Panc1 (cell line): ENCODE measurements around the gene ZNF433. TPM values are rescaled to one million over a fixed set of nuclear protein-coding genes. Genes with fewer than 3 reads are reported as not detected.
"Not testable (repeated sequence)": the region's sequence is repeated elsewhere in the genome, so short reads cannot be mapped to it uniquely, and the experiment has no call there.

Source experiments
- ATAC-seq: fragments of 200-7000 bp; cut with Tn5 transposase; 2 replicates; pipeline ENCODE4 v1.9.1; 2020; ENCODE audit warnings: mild to moderate bottlenecking, moderate library complexity
- BruUV-seq: library from RNA; stranded (reverse); fragments of 400-500 nt; replicated peaks from 2 replicates; lab custom pipeline; 2021; lab: Mats Ljungman, UMichigan
- CTCF ChIA-PET: fragments of 300-600 bp; sonication (Branson Sonifier 250); formaldehyde crosslinking; loops from one replicate; lab custom pipeline; 2022; ENCODE audit warnings: antibody characterized with exemption; lab: Charles Lee
- POLR2A ChIA-PET: fragments of 300-600 bp; sonication (Branson Sonifier 250); formaldehyde crosslinking; loops from one replicate; lab custom pipeline; 2022; ENCODE audit warnings: antibody characterized with exemption; lab: Charles Lee
- DNase-seq: peaks from one replicate; pipeline ENCODE4 v3.0.0-alpha.2; 2010; ENCODE audit warnings: low read depth, low spot score
- H3K27ac ChIP-seq: 2 replicates; pipeline ENCODE4 v1.5.1; 2011; ENCODE audit warnings: mild to moderate bottlenecking, low read length, inconsistent platforms
- H3K27me3 ChIP-seq: fragments of 200-500 bp; sonication (Bioruptor generic); 2 replicates; pipeline ENCODE4 v1.6.0; 2014; ENCODE audit warnings: low read length, inconsistent platforms; ENCODE audit not compliant: control insufficient read depth, insufficient read depth
- H3K36me3 ChIP-seq: fragments of 200-500 bp; sonication (Bioruptor generic); 2 replicates; pipeline ENCODE4 v1.5.1; 2014; ENCODE audit warnings: inconsistent platforms, mild to moderate bottlenecking, low read length, moderate library complexity; ENCODE audit not compliant: control insufficient read depth, insufficient read depth
- H3K4me1 ChIP-seq: 2 replicates; pipeline ENCODE4 v1.5.1; 2011; ENCODE audit warnings: inconsistent platforms, mild to moderate bottlenecking, low read length, moderate library complexity; ENCODE audit not compliant: control insufficient read depth, insufficient read depth
- H3K4me3 ChIP-seq, 2 experiments: 2 replicates each; pipeline ENCODE4 v1.5.1; 2011 to 2012; ENCODE audit warnings: low read depth in 2 of 2, low read length in 2 of 2, mild to moderate bottlenecking in 2 of 2, inconsistent platforms in 1 of 2, moderate library complexity in 1 of 2
- H3K9me3 ChIP-seq: fragments of 200-500 bp; sonication (Bioruptor generic); 2 replicates; pipeline ENCODE4 v1.5.1; 2014; ENCODE audit warnings: low read depth, mild to moderate bottlenecking, inconsistent platforms, low read length, moderate library complexity; ENCODE audit not compliant: control insufficient read depth, insufficient read depth
- POLR2AphosphoS5 ChIP-seq: IDR thresholded peaks from 2 replicates; pipeline ENCODE4 v1.6.1; 2012; ENCODE audit warnings: mild to moderate bottlenecking, low read depth, low read length, moderate library complexity
- REST ChIP-seq, 2 experiments: IDR thresholded peaks; 2 replicates each; pipeline ENCODE4 v1.6.1; 2011 to 2012; ENCODE audit warnings: low read depth in 2 of 2, control low read depth in 1 of 2, low read length in 1 of 2, mild to moderate bottlenecking in 1 of 2, moderate library complexity in 1 of 2; ENCODE audit not compliant: insufficient read depth in 1 of 2
- SIN3A ChIP-seq: IDR thresholded peaks from 2 replicates; pipeline ENCODE4 v1.6.1; 2012; ENCODE audit warnings: low read depth, mild to moderate bottlenecking, low read length, moderate library complexity, borderline replicate concordance; ENCODE audit not compliant: insufficient read depth
- TCF7L2 ChIP-seq: IDR thresholded peaks from 2 replicates; pipeline ENCODE4 v1.6.1; 2011; ENCODE audit warnings: mild to moderate bottlenecking, low read depth, low read length, inconsistent platforms
- in situ Hi-C: cut with HindIII; loops from 2 replicates; pipeline ENCODE4 v1.10.0; 2016; ENCODE audit warnings: low sequenced_read_pairs, low pct_unique_long_range_greater_than_20kb
- intact Hi-C: fragments of 100-400 bp; cut with micrococcal nuclease; formaldehyde crosslinking; loops from one replicate; pipeline ENCODE4 v1.10.0; 2022; ENCODE audit not compliant: unreplicated experiment
- total RNA-seq: library from RNA; stranded (reverse); gene quantifications from one replicate; pipeline ENCODE4 v1.2.1, GENCODE V29; 2021; ENCODE audit not compliant: unreplicated experiment
- TF ChIP-seq, protein P1 (sequence below): fragments of 450-650 bp; IDR thresholded peaks from 2 replicates; pipeline ENCODE4 v1.5.1; 2017; ENCODE audit warnings: mild to moderate bottlenecking

The ZNF433 gene
- total RNA-seq, 1 experiment from 2014 or later, result 4.7 TPM

DNA sequence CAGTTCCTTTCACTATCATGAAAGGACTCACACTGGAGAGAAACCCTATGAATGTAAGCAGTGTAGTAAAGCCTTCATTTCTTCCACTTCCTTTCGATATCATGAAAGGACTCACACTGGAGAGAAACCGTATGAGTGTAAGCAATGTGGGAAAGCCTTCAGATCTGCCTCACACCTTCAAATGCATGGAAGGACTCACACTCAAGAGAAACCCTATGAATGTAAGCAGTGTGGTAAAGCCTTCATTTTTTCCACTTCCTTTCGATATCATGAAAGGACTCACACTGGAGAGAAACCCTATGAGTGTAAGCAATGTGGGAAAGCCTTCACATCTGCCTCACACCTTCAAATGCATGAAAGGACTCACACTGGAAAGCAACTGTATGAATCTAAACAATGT is 40.9 kb upstream of the ZNF433 start:
- in situ Hi-C loops, H3K36me3 ChIP-seq, H3K27ac ChIP-seq, intact Hi-C loops, H3K27me3 ChIP-seq, POLR2A ChIA-PET, H3K4me1 ChIP-seq, DNase-seq, H3K4me3 ChIP-seq, ATAC-seq, CTCF ChIA-PET: not testable (repeated sequence)
- peaks cover 61% of the 10 kb centered on the region for H3K9me3 ChIP-seq
- TSS peak; percentile 21 for BruUV-seq

DNA sequence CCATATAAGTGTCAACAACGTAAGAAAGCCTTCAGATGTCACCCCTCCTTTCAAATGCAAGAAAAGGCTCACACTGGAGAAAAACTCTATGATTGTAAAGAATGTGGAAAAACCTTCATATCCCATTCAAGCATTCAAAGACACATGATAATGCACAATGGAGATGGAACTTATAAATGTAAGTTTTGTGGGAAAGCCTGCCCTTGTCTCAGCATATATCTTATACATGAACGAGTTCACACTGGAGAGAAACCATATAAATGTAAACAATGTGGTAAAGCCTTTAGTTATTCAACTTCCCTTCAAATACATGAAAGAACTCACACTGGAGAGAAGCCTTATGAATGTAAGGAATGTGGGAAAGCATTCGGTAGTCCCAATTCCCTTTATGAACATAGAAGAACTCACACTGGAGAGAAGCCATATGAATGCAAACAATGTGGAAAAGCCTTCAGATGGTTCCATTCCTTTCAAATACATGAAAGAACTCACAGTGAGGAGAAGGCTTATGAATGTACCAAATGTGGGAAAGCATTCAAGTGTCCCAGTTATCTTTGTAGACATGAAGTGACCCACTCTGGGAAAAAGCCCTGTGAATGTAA is 40.2 kb upstream of the ZNF433 start:
- ChIA-PET CTCF (no interaction called here), POLR2A (no interaction called here)
- DNase-seq (no peak), ATAC-seq (no peak)
- no peak overlapping the region for H3K27ac ChIP-seq
- no TSS peak for BruUV-seq
- no peaks in the 10 kb centered on the region for H3K27me3 ChIP-seq
- no peaks in the 10 kb centered on the region for H3K4me1 ChIP-seq
- peaks cover 66% of the 10 kb centered on the region for H3K9me3 ChIP-seq
- TF ChIP-seq POLR2AphosphoS5, result no peak
- no peak for TF ChIP-seq REST (IDR thresholded peaks at IDR 0.05; ENCODE audit: insufficient read depth in 1 of 2, low read depth in 2 of 2, low read length in 1 of 2)
- no peak for TF ChIP-seq TCF7L2
- TF ChIP-seq, protein P1, sequence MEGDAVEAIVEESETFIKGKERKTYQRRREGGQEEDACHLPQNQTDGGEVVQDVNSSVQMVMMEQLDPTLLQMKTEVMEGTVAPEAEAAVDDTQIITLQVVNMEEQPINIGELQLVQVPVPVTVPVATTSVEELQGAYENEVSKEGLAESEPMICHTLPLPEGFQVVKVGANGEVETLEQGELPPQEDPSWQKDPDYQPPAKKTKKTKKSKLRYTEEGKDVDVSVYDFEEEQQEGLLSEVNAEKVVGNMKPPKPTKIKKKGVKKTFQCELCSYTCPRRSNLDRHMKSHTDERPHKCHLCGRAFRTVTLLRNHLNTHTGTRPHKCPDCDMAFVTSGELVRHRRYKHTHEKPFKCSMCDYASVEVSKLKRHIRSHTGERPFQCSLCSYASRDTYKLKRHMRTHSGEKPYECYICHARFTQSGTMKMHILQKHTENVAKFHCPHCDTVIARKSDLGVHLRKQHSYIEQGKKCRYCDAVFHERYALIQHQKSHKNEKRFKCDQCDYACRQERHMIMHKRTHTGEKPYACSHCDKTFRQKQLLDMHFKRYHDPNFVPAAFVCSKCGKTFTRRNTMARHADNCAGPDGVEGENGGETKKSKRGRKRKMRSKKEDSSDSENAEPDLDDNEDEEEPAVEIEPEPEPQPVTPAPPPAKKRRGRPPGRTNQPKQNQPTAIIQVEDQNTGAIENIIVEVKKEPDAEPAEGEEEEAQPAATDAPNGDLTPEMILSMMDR, result no peak
- TF ChIP-seq SIN3A, result no peak
- peaks cover 9% of the 10 kb centered on the region; the same call in 1 of the 2 replicates for H3K36me3 ChIP-seq
- no peak overlapping the region for H3K4me3 ChIP-seq
- in situ Hi-C loops (no loop called here), intact Hi-C loops (no loop called here)
